PFSK-1 (cell line): ENCODE measurements around the gene TPD52L2.

Experiments
- FOXP2 ChIP-seq: optimal IDR thresholded peaks from 2 replicates; pipeline ENCODE3; 2011; ENCODE audit warnings: borderline replicate concordance, control low read depth, inconsistent platforms; ENCODE audit not compliant: insufficient read depth; ENCODE audit errors: extremely low read length, extremely low read depth
- POLR2AphosphoS5 ChIP-seq: IDR thresholded peaks from 2 replicates; pipeline ENCODE4 v1.6.1; 2012; ENCODE audit warnings: low read depth, mild to moderate bottlenecking, control low read depth, low read length, moderate library complexity
- SIN3A ChIP-seq: IDR thresholded peaks from 2 replicates; pipeline ENCODE4 v1.6.1; 2012; ENCODE audit warnings: mild to moderate bottlenecking, low read length, moderate library complexity, borderline replicate concordance; ENCODE audit not compliant: insufficient read depth
- TAF1 ChIP-seq: IDR thresholded peaks from 2 replicates; pipeline ENCODE4 v1.6.1; 2012; ENCODE audit warnings: low read length, control low read depth, borderline replicate concordance; ENCODE audit not compliant: insufficient read depth
- TF ChIP-seq, protein P1 (sequence below), 2 experiments: IDR thresholded peaks; 2 replicates each; pipeline versions ENCODE4 v1.6.1 to v1.8.0; 2011 to 2012; ENCODE audit warnings: low read depth in 2 of 2, low read length in 2 of 2, control low read depth in 1 of 2, inconsistent platforms in 1 of 2, mild to moderate bottlenecking in 1 of 2, moderate library complexity in 1 of 2; ENCODE audit not compliant: insufficient read depth in 1 of 2

The TPD52L2 gene

DNA sequence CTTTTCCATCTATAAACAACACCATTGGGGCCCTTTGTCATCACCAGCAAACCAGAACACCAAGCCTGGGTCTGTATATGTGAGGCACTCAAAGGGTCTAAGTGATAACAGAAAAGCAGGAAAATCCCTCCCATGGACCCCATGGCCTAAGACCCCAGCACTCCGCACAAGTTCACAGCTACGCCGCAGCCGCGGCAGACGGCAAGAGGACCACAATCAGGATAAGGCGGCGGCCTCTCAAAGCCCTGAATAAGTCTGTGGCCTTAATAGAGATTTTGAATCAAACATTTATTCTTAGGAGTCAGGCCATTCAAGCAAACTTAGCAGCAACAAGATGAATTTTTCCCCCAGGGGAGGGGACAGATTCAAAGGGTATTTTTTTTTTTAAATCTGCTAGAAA, 36.9 kb upstream of the TPD52L2 start:
- no peak for TF ChIP-seq TAF1
- no peak for TF ChIP-seq POLR2AphosphoS5
- TF ChIP-seq, protein P1, sequence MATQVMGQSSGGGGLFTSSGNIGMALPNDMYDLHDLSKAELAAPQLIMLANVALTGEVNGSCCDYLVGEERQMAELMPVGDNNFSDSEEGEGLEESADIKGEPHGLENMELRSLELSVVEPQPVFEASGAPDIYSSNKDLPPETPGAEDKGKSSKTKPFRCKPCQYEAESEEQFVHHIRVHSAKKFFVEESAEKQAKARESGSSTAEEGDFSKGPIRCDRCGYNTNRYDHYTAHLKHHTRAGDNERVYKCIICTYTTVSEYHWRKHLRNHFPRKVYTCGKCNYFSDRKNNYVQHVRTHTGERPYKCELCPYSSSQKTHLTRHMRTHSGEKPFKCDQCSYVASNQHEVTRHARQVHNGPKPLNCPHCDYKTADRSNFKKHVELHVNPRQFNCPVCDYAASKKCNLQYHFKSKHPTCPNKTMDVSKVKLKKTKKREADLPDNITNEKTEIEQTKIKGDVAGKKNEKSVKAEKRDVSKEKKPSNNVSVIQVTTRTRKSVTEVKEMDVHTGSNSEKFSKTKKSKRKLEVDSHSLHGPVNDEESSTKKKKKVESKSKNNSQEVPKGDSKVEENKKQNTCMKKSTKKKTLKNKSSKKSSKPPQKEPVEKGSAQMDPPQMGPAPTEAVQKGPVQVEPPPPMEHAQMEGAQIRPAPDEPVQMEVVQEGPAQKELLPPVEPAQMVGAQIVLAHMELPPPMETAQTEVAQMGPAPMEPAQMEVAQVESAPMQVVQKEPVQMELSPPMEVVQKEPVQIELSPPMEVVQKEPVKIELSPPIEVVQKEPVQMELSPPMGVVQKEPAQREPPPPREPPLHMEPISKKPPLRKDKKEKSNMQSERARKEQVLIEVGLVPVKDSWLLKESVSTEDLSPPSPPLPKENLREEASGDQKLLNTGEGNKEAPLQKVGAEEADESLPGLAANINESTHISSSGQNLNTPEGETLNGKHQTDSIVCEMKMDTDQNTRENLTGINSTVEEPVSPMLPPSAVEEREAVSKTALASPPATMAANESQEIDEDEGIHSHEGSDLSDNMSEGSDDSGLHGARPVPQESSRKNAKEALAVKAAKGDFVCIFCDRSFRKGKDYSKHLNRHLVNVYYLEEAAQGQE (IDR thresholded peaks at IDR 0.05; ENCODE audit: insufficient read depth in 1 of 2, low read depth in 2 of 2, low read length in 2 of 2): no peak
- TF ChIP-seq FOXP2: no peak
- no peak for TF ChIP-seq SIN3A

DNA sequence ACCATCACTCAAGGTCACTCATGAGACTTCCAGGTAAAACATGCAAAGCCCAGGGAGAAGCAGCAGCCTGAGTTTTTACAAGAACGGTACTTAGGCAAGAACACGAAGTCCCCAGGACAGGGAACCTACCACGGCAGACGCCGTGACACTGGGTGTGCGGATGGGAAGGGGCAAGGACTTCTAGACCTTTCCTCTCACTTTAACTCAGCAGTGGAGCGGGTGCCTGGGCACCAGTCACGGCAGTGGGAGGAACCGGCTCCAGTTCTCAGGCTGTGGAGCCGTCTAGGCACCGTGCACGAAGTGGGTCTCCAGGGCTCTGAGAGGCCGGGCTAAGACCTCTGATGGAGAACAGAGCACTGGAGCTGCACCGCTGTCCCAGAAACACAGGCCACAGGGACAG, 36.5 kb upstream of the TPD52L2 start:
- TF ChIP-seq TAF1: no peak
- TF ChIP-seq, protein P1 (IDR thresholded peaks at IDR 0.05; ENCODE audit: insufficient read depth in 1 of 2, low read depth in 2 of 2, low read length in 2 of 2): no peak
- no peak for TF ChIP-seq FOXP2
- no peak for TF ChIP-seq POLR2AphosphoS5
- TF ChIP-seq SIN3A: no peak

DNA sequence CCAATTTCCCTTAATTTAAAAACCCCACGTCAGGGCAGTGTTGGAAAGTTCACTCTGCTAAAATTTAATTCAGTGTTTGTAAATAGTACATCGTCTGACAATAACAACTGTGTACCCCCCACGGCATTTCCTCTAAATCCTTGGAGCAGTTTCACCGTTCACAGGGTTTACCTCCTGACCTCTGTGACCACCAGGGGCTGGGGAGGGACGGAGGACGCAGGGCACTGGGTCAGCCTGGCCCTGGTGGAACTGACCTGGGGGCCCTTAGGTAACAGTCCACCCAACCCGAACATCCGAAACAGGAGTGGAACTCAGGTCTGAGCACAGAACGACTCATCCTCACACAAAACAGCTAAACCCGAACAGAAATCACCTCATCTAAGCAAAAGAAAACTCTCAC, 36.1 kb upstream of the TPD52L2 start:
- TF ChIP-seq POLR2AphosphoS5: no peak
- TF ChIP-seq TAF1: no peak
- TF ChIP-seq, protein P1 (IDR thresholded peaks at IDR 0.05; ENCODE audit: insufficient read depth in 1 of 2, low read depth in 2 of 2, low read length in 2 of 2): no peak
- TF ChIP-seq FOXP2: no peak
- no peak for TF ChIP-seq SIN3A

DNA sequence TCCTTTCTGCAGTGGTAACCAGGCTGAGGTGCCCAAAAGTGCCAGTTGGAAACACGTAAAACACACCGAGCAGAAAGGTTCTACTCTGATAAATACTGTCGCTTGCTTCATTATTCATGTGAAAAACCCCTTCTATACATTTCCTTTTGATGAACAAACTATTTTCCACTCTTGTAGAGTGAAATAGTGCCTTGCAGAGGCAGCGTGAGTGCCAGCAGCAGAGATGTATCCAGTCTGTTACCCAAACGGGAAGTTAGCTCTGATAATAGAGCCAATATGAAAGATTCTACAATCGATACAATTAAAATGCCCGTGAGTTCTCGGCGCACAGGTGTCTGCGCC, 35.5 kb upstream of the TPD52L2 start:
- no peak for TF ChIP-seq TAF1
- TF ChIP-seq SIN3A: no peak
- TF ChIP-seq, protein P1 (IDR thresholded peaks at IDR 0.05; ENCODE audit: insufficient read depth in 1 of 2, low read depth in 2 of 2, low read length in 2 of 2): no peak
- no peak for TF ChIP-seq FOXP2
- no peak for TF ChIP-seq POLR2AphosphoS5
